Endothelial cell of hepatic sinusoid (primary cell): ENCODE measurements around the gene NEMP2.

Experiments
- in situ Hi-C: cut with HindIII; loops from 2 replicates; pipeline ENCODE4 v1.10.0; 2017; ENCODE audit warnings: low sequenced_read_pairs

Gene NEMP2

DNA sequence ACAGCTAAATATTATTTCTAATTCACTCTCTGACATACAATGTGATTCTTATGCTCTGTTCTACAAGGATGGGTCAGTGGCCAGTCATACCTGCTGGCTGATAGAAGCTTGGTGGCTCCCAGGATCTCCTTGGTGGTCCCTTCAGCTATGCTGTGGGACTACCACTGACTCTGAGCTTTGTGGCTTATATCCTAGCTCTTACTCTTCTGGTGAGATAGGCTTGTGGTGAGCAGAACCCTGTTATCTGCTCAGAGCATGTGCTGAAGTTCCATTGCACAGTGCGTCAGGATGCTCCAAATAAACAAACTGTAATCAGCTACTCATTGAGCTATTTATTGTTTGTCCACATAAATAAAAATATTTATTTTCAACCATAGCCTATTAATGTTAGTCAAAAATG is 74.6 kb downstream of the NEMP2 start:
- in situ Hi-C loops: no loop called here

DNA sequence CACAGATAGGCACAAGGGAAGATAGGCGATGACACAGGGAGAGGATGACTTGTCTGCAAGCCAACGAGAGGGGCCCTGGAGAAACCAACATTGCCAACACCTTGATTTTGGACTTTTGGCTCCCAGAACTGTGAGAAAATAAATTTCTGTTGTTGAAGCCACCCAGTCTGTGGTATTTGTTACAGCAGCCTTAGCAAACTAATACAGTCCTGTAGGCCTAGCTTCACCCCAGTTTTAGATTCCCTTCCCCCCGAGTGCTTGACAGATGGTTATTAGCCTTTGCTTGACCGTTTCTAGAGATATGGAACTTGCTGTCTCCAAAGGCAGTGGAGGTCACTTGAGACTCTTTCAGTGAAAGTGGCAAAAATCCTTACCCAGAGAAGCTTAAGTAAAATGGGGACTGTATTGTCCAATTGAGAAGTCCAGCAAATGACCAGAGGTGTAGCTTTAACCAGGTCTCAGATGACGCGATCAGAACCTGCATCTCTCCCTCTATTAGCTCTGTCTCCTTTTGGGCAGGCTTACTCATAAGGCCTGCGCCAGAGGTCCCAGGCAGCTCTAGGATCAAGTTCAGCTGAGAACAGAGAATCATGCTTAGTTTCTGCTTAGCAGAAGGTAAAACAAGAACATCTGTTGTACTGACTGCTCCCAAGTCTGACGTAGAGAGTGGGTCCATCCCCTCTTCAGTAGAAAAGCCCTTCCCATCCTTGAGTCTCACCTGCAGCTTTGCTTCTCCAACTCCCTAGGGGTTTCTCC is 76.0 kb downstream of the NEMP2 start:
- in situ Hi-C loops: no loop called here

DNA sequence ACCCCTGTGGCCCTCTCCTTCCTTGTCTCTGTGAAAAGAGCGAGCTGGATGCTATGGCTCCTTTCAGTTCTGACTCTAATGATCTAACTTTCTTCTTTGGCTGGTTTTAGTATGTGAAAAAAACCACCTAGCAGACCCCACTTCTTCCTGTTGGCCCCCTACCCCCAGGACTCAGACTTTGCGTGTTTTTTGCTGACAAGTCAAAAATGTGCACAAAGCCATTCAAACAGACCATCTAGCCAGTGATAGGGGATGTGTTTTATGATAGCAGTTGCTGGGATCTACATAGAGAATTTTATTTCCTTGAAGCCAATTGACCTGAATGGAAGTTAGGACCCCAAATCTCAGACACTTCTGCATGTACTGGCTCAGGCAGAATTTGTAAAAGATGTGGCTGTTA is 77.3 kb downstream of the NEMP2 start:
- in situ Hi-C loops: no loop called here

DNA sequence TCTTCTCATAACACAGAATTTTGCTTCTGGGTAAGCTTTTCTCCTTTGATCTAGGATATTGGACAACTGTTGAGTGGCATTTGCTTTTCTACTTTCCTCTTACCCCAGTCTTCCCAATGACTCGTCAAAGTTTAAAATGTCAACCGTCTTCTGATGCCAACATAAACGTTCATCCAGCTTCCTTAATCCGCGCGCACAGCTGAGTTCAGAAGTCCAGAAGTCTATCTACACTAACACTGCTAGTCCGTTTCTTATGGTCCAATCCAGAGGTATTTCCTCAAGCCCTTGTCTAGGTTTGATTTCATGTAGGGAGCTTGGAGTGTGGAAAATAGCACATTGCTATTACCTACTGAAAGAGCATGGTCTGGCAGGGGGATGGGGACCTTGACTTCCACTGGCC is 77.7 kb downstream of the NEMP2 start:
- in situ Hi-C loops: no loop called here

DNA sequence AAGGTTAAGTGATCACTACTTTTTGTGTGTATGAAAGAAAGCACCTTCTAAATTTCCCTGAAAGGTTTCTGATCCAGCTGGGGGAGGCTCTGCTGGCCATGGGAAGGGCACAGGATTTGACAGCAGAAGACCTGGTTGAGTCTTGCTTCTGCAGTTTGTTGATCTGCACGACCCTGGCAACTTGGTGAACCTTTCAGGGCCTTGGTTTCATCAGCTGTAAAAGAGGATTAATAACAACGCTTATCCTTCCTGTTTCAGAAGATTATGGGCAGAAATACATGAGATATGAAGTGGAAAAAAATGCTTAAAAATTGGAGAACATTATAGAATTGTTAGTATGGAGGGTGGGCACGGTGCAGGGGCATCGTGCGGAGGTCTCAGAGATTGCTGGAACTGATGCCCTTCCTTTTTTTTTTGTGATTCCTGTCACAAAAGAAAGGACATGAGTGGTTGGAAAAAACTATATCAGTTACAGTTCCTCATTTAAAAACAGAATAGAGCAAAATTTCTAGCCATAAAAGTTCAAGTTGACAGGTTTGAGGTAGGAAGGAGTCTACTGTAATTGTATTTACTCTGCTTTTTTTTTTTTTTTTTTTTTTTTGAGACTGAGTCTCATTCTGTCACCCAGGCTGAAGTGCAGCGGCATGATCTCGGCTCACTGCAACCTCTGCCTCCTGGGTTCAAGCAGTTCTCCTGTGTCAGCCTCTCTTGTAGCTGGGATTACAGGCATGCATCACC is 79.0 kb downstream of the NEMP2 start:
- in situ Hi-C loops: no loop called here

DNA sequence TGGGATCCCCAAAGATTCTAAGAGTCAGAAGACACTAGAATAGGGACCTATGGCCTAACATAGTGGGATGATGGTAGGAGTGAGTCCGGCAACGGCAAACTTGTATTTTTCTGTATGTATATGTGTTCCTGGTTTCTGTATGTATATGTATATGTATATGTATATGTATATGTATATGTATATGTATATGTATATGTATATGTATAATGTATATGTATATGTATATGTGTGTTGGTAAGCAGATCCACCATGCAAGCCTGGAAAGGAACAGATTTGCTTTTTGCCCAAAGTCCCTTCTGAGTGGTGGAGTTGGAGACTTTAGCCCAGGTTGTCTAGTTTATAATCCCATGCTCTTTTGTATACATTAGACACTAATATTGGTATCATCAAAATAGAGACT is 79.7 kb downstream of the NEMP2 start:
- in situ Hi-C loops: loop anchor here (5.0 kb wide), 1 partner anchor 47 kb away; the partner anchor contains the start of gene MFSD6
